NCI-H1930 (cell line): Measurements from ENCODE around the gene BTBD1.

Experiments
- DNase-seq, 2 experiments: peaks; one replicate each; lab custom pipeline; 2025; lab: John Stamatoyannopoulos, UW

The BTBD1 gene

GRCh38 chr15:83066734-83067637, at the start of gene BTBD1:
TSS of gene BTBD1 (minus strand) at chr15:83067252. CDS start at chr15:83067151, 101 bp downstream.
- peak; percentile 78 to 87 for DNase-seq

GRCh38 chr15:83115831-83116565, 48.9 kb upstream of the BTBD1 start:
- DNase-seq: no peak

- DNase-seq: no peak
These were observed 48.4 kb upstream of the BTBD1 start for GRCh38 chr15:83115410-83115809.

GRCh38 chr15:83114856-83115255, 47.8 kb upstream of the BTBD1 start:
- DNase-seq: no peak

GRCh38 chr15:83113881-83114674, 47.0 kb upstream of the BTBD1 start:
- no peak for DNase-seq

- DNase-seq: no peak
These were observed 45.9 kb upstream of the BTBD1 start for GRCh38 chr15:83112956-83113299.

GRCh38 chr15:83112233-83112955, 45.3 kb upstream of the BTBD1 start:
- DNase-seq: no peak

GRCh38 chr15:83111149-83111548, 44.1 kb upstream of the BTBD1 start:
- DNase-seq: no peak

- no peak for DNase-seq
These were observed 43.3 kb upstream of the BTBD1 start for GRCh38 chr15:83110381-83110780.

GRCh38 chr15:83109532-83109931, 42.5 kb upstream of the BTBD1 start:
- no peak for DNase-seq

- DNase-seq: no peak
These were observed 41.5 kb upstream of the BTBD1 start for GRCh38 chr15:83108266-83109219.

- DNase-seq: no peak
These were observed 40.8 kb upstream of the BTBD1 start for GRCh38 chr15:83107841-83108181.

- peak; percentile 37 to 64 for DNase-seq
These were observed 40.2 kb upstream of the BTBD1 start, which contains the start of gene TM6SF1 for GRCh38 chr15:83106994-83107840. TSS of gene TM6SF1 (plus strand) at chr15:83107645. CDS start at chr15:83107681, 36 bp downstream.

- DNase-seq: no peak
These were observed 38.4 kb upstream of the BTBD1 start for GRCh38 chr15:83105440-83105839.

GRCh38 chr15:83104141-83104540, 37.1 kb upstream of the BTBD1 start:
- no peak for DNase-seq

- no peak for DNase-seq
These were observed 35.3 kb upstream of the BTBD1 start for GRCh38 chr15:83102346-83102745.

GRCh38 chr15:83100097-83100646, 33.1 kb upstream of the BTBD1 start:
- DNase-seq: no peak

- DNase-seq: no peak
These were observed 32.2 kb upstream of the BTBD1 start for GRCh38 chr15:83099290-83099689.

GRCh38 chr15:83098079-83098478, 31.0 kb upstream of the BTBD1 start:
- DNase-seq: no peak
